Activated CD4-positive, alpha-beta T cell treated with anti-CD3 and anti-CD28 coated beads, Interleukin-2, amount 50 U/mL, for 48 hours (primary cell): ENCODE data around the gene ARFGAP1.
"Not testable (repeated sequence)": the region's sequence is repeated elsewhere in the genome, so short reads cannot be mapped to it uniquely, and the experiment has no call there.

Source experiments
- DNase-seq, 2 experiments: peaks; one replicate each; pipeline ENCODE4 v3.0.0-alpha.2; 2020

The ARFGAP1 gene

DNA sequence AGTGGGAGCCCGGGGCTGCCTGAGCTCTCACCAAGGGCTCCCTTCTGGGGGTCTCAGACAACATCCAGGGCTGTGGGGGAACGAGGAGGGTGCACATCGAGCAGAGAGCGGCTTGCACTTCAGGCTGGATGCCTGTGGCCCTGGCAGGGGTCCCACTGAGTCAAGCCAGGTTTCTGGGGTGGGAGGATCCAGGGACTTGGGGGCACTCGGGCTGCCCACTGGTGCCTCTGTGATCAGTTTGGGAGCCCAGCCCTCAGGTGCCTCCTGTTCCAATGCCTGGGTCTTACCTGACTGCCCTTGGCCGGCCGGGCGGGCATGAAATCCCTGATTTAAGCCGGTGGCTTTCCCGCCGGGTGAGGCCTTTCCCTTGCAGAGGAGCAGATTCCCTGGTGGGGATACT is 20.8 kb downstream of the ARFGAP1 start:
- DNase-seq = no peak

DNA sequence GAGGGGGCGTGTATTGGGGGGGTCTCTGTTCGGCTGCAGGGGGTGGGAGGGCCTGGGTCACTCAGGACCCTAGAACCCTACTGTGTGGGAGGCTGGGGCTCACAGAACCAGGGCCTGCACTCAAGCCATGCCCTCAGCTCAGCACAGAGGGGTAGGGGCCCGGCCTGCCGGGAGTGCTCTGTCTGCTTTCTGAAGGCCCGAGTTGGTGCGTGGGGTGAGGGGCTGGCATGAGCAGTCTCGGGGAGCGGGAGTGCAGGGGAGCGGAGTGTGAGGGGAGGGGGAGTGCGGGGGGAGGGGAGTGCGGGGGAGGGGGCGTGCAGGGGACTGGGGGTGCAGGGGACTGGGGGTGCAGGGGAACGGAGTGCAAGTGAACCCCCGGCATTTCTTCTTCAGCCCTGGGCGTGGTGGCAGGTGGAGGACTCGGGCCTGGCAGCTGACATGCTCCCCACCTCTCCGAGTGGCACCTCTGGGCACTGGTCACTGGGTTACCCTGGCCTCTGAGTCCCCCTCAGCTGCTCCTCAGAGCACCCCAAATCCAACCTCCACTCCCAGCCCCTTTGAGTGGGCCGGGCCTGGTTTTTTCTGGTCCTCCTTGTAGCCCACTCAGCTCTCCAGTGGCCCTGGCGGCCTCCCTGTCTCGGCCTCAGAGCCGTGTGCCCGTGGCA is 21.4 kb downstream of the ARFGAP1 start:
- no peak for DNase-seq

DNA sequence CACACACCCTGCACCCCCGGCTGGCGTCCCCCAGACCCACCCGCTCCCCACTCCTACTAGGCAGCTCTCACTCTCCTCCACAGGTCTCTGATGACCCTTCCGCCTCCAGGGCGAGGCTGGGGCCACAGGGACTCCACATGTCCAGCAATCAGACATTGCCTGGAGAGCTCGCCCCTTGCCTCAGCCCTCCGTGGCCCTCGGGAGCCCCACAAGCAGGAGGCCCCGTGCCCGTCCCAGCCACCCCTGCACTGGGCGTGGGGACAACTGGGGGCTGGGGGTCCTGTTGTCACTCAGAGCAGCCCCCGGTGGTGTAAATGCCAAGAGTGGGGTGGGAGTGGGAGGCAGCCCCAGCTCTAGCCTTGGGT is 21.9 kb downstream of the ARFGAP1 start:
- no peak for DNase-seq

DNA sequence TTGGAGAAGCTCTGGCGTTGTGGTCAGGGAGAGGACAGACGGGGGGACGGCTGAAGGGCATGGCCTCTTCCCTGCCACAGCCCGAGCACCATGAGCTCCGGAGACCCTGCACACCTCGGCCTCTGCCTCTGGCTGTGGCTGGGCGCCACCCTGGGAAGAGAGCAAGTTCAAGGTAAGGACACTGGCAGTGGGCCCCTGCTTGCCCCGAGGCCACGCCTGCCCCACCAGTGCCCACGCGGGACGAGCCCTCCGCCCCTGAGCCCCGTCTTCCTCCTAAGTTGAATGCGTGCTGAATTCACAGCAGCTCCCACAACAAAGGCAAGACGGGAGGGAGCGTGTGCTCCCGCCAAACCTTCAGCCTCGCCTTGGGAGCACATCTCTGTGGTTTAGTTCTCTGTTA is 22.4 kb downstream of the ARFGAP1 start:
- no peak for DNase-seq

DNA sequence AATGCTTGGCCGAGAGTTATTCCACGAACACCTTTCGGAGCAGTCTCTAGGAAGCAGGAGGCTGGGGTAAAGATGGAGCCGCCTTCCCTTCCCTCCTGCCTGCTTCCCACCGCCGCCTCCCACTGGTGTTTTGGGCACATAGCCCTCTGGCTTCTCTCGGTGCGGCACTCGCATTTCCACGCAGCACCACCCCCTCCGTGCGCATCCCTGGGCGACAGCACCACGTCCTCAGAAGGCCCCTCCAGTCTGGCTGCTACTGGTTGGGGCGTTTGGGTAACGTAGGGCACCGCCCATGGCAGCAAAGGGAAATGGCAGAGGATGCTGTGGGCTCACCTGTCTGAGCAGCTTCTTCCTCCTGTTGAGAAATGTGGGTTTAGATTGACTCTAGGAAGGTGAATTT is 22.8 kb downstream of the ARFGAP1 start:
- DNase-seq = no peak

DNA sequence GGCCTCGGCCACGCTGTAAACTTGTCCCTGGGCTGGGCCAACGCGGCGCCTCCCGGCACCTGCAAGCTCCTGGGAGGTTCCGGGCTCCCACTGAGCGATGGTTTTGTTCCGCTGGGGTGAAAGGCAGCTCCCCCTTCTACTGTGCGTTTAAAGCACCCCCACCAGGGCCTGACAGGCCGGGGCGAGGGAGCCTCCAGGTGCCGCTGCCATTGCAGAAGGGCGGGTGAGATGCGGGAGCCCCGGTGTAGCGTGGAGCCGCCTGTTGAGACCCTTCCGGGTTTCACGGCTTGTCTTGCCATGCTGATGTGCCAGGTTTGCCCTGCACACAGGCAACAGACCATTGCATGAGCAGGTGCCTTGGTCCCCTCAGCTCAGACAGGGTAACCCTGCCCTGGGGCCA is 23.2 kb downstream of the ARFGAP1 start:
- DNase-seq = no peak

DNA sequence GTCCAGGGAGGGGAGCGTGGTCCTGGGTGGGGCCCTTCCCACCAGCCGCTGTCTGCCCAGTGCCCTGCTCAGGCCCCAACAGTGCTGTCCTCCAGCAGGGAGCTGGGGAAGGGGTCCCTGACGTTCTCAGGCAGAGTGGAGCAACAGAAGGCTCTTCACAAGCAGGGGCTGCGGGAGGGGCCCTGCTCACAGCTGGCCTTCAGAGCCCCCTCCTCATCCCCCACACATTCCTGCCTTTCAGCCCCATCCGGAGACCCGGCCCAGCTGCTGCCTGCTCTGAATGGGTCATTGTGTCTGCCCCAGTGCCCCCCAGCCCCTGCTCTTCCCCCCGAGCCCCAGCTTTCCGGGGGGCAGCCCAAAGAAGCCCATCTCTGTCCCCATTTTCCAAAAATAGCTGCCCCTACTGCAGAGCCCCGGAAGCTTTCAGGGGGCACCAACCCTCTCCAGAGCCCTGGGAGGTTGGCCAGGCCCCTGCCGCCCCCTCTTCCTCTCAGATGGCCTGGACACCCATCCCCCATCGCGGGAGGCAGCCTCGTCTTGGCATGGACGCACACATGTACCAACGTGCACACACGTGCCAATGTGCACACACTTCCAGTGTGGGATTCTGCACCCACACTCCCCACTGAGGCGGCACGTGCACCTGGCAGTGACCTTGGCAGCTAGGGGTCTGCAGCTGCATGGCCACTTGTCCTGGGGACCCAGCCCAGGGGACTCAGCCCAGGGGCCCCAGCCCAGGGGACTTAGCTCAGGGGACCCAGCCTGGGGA is 24.1 kb downstream of the ARFGAP1 start:
- no peak for DNase-seq

DNA sequence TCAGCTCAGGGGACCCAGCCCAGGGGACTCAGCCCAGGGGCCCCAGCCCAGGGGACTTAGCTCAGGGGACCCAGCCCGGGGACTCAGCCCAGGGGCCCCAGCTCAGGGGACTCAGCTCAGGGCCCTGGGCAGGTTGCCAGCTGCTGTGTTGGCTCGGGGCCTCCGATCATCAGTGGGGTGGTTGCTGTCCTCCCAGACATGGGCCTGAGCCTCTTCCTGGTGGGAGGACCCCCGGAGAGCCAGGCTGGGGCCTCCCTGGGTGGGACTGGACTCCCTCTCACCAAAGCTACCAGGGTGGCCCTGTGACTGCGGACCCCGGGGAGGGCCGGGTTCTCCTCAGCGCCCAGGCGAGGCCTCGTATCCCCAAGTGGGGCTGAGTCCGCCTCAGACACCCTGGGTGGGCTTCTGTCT is 24.8 kb downstream of the ARFGAP1 start:
- DNase-seq = no peak

DNA sequence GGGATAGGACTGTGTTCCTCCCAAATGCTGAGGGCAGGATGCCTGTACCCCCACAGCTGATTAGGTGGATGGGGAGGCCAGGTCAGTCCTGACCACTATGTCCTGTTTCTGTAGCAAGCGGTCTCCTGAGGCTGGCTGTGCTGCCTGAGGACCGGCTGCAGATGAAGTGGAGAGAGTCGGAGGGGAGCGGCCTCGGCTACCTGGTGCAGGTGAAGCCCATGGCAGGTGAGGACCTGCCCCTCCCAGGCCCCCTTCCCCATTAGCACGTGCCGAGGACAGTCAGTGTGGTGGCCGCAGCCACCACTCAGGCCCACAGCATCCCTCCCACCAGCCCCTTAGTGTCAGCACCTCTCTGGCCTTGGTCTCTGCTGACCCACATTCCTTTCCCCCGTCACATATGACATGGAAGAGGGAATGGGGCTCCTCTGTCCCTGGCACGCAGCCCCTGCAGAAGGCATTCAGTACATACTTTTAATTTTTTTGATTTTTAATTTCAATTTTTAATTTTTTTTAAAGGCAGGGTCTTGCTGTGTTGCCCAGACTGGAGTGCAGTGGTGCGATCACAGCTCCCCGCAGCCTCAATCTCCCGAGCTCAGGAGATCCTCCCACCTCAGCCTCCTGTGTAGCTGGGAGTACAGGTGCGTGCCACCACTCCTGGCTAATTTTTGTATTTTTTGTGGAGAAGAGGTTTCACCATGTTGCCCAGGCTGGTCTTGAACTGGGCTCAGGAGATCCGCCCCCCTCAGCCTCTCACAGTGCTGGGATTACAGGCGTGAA is 25.4 kb downstream of the ARFGAP1 start:
- DNase-seq = no peak

DNA sequence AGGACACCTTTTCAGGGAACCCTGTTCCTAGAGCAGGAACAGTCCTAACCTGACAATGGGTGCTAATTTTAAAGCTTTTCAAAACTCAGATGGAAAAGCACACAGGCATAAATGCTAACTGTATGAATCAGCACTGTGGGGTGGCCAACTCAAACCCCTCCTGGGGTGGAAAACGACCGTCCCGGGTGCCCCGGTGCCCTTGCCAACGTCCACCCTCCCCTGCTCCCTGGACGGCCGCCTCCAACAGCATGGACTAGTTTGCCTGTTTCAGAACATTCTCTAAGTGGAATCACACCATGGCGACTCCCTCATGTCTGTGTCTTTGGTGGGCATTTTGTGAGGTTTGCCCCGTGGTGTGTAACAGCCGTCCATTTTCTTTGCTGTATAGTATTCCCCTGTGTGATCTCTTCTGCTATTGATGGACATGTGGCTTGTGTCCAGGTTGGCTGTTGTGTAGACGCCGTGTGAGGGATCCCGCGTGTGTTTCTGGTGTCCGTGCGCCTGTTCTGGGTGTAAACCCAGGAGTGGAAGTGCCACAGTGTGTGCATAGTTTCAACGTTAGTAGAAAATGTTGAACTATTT is 26.2 kb downstream of the ARFGAP1 start:
- DNase-seq = no peak

DNA sequence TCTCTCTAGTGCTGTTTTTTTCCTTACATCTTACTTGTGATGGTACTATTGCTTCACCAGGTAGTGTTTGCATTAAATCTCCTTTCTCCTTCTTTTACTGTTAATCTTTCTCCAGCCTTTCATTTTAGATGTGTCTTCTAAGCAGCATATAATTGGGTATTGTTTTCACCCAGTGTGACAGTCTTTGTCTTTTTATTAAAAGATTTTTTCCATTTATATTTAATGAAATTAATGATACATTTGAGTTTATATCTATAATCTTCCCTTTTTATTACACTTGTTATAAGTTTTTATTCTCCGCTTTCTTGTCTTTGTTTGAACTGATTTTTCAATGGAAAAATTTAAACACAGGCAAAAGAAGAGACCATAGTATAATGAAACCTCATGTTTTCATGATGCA is 29.1 kb downstream of the ARFGAP1 start:
- DNase-seq = no peak

DNA sequence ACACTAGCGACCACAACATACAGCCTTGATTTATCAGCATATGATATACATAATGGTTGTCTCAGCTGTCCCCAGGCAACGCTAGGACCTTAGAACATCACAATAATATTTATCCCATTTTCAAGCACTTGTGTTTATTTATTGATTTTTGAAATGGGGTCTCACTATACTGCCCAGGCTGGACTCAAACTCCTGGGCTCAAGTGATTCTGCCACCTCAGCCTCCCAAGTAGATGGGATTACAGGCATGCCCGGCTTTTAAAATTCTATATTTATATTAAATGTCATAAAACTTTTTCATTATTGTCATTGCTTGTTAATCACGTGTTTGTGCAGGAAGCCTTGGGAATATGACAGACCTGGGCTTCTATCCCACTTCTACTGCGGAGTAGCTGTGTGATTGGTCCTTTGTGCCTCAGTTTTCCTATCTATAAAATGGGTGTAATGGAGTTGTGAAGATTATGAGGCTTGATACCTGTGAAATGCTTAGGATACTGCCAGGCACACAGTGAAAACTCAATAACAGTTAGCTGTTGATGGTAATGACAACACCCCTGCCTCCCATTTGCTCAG is 30.6 kb downstream of the ARFGAP1 start:
- DNase-seq = no peak

DNA sequence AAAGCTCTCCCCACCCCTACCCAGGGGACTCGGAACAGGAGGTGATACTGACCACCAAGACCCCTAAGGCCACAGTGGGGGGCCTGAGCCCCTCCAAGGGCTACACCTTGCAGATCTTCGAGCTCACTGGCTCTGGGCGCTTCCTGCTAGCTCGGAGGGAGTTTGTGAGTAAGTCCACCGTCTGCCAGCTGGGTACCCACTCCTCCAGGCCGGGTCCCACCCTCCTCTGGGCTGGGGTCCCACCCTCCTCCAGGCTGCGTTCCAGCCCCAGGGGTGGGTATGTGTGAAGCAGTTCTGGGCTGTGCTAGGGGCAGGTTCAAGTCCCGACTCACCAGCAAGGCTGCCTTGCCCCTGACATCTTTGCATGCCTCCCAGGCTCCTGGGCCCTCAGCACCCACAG is 32.8 kb downstream of the ARFGAP1 start:
- no peak for DNase-seq

DNA sequence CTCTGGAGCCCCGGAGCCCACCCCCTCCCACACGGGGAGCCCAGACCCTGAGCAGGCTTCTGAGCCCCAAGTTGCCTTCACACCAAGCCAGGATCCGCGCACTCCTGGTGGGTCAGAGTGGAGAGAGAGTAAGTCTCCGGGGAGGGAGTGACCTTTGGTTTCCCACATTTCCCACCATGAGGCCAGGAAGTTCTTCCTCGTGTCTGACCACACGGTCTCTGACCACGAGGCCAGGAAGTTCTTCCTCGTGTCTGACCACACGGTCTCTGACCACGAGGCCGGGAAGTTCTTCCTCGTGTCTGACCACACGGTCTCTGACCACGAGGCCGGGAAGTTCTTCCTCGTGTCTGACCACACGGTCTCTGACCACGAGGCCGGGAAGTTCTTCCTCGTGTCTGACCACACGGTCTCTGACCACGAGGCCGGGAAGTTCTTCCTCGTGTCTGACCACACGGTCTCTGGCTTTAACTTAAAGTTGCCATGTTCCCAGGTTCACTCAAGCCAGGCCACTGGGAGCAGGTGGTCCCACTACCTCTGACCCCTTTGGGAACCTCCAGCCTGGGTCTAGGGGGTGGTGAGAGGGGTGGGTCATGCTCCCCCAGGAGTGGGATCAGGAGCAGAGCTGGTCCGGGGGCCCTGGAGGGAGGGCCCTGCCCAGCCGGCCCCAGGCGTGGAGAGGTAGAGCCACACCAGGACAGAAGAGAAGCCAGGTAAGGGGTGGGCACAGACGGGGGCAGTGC is 33.5 kb downstream of the ARFGAP1 start:
- not testable (repeated sequence) for DNase-seq

DNA sequence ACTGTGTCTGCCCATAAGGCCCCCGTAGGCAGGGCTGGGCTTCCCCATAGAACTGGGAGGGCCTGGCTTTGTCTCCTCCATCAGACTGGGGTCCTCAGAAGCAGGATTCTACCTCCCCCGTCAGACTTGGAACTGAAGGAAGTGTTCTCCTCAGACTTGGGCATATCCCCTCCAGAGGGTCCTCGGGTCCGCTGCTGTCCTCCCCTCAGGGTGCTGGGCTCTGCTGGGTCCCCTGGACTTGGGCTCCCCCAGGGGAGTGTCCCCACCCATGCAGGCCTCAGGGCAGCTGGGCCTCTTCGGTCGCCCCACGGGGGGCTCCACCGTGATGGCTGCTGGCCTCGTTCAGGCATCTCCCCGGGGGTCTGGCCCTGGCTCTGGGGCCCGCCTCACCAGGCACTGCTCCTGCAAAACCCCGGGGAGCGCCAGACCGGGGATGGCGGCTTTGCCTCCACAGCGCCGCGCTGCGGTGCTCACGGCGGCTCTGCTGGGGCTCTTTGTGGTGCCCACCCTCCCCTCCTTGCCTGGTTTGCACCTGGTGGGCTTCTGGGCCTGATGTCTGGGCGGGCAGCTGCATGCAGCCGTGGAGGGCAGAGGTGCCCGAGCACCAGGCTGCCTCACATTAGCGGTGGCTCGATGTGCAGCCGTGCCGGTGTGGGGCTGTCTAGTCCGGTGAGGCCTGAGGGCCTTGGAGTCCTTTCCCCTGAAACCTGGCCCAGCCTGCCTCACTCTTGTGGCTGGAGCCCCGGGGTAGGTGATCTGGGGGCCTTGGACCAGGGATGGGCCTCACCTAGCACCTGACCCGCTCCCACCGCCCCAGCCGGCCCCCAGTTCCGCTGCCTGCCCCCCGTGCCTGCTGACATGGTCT is 34.3 kb downstream of the ARFGAP1 start:
- DNase-seq = no peak

DNA sequence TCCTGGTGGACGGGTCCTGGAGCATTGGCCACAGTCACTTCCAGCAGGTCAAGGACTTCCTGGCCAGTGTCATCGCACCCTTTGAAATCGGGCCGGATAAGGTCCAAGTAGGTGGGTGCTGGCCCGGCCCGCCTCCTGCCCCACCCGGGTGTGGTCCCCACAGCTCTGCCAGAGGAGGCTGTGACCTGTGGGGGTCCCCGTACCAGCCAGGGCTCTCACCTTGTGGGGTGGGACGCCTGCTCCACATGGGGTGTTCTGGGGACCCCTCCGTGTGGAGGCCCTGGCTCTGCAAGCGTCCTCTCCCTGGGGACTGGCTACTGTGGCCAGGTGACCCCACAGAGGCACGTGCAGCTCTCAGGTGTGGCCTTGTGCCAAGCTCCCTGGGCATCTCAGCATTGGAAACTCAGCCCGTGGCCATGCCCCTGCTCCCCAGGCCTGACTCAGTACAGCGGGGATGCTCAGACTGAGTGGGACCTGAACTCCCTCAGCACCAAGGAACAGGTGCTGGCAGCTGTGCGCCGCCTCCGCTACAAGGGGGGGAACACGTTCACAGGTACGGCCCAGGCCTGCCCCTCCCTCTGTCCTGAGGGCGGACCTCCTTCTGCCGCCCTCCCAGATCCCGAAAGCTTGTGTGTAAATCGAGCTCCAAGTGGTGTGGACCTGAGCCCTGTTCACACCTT is 35.1 kb downstream of the ARFGAP1 start:
- DNase-seq = no peak

DNA sequence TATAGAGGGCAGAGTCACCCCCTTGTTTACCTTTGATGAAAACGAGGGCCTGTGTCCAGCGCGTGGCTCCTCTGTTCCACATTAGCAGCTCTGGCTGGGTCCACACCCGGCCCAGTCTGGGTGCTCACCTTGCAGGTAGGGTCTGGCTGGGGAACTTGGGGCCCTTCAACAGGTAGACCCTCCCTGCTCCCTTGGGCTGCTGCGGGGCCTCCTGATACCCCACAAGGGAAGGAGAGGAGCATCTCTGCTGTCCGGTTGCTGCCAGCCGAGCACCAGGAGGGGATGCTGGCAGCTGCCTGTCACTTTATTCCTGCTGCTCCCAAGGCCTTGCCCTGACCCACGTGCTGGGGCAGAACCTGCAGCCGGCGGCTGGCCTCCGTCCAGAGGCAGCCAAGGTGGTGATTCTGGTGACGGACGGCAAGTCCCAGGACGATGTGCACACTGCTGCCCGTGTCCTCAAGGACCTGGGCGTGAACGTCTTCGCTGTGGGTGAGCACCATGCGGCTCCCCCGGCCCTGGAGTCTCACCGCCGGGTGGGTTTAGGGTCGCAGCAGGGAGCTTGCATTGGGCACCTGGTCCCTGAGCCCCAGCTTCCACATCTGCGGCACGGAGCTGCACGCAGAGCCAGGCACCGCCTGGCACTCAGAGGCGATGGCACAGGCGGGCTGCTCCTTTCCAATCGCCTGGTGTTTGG is 35.8 kb downstream of the ARFGAP1 start:
- no peak for DNase-seq

DNA sequence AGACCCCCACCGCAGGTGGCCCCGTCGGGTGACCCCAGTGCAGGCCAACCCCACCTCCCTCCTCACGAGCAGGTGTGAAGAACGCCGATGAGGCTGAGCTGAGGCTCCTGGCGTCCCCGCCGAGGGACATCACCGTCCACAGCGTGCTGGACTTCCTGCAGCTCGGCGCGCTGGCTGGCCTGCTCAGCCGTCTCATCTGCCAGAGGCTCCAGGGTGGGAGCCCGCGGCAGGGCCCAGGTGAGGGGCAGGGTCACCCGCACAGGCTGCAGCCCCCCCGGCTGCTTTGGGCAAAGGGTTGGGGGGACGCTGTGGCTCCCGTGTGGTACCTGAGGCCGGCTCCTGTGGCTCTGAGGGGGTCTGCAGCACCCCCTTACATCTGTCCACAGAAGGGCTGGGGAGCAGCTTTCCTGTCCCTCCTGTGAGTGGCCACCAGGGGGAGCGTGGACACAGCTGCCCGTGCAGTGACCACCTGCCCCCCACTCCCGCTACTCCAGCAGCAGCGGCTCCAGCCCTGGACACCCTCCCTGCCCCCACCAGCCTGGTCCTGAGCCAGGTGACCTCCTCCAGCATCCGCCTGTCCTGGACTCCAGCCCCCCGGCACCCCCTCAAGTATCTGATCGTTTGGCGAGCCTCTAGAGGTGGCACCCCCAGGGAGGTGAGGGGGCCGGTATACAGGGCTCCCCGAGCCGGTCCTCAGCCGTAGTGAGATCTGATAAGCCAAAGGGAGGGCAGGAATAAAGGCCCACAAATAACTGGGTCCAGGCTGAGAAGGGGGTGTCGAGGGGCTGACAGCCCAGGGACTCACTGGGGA is 36.9 kb downstream of the ARFGAP1 start:
- DNase-seq = peak; percentile 37 to 41

DNA sequence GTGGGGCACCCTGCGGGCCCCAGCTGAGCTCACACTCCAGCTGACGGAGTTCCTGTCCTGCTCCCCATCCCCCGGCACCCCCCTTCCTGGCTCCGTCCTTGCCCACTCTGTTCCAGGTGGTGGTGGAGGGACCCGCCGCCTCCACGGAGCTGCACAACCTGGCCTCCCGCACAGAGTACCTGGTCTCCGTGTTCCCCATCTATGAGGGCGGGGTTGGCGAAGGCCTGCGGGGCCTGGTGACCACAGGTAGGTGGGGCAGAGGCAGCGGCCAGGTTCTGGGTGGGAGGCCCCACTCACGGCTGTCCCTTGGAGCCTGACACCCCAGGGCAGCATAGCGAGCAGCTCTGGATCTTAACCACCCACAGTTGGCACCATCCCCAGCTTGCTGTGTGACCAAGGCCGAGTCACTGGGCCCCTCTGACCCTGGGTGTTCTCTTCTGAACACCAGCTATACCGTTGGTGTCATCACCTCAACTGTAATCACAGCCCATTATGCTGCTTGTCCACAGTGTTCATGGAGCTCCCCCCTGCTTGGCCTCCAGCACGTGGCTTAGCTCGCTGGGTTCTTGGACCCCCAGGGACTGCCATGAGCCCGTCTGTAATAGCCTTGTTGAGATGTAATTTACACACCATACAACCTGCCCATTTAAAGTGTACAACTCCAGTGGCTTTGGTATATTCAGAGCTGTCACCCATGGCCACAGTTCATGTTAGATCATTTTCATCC is 37.8 kb downstream of the ARFGAP1 start:
- DNase-seq = no peak
